ENCODE results near the gene CCDC70.
"Not testable (repeated sequence)": the region's sequence is repeated elsewhere in the genome, so short reads cannot be mapped to it uniquely, and the experiment has no call there.

Gene CCDC70

DNA sequence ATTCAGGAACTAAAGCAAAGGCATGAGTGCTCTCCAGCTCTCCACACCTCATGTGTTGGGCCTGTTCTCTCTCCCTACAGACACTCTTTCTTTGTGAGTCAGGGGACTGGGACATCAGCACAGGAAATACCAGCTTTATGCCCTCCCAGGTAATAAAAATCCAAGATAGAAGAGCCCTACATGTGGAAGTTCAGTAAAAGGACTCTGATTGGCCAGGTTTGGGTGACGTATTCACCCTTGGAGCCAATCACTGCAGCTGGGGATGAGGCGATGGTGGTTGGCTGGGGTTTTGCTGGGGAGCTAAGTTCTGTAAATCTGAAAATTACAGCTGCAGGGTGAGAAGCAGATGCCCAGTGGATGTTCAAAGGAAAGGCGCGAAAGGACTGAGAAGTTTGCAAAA lies 32.5 kb downstream of the CCDC70 start:
- Histone ChIP-seq H3K27ac (no peak overlapping the region), H3K4me3 (no peak overlapping the region)

DNA sequence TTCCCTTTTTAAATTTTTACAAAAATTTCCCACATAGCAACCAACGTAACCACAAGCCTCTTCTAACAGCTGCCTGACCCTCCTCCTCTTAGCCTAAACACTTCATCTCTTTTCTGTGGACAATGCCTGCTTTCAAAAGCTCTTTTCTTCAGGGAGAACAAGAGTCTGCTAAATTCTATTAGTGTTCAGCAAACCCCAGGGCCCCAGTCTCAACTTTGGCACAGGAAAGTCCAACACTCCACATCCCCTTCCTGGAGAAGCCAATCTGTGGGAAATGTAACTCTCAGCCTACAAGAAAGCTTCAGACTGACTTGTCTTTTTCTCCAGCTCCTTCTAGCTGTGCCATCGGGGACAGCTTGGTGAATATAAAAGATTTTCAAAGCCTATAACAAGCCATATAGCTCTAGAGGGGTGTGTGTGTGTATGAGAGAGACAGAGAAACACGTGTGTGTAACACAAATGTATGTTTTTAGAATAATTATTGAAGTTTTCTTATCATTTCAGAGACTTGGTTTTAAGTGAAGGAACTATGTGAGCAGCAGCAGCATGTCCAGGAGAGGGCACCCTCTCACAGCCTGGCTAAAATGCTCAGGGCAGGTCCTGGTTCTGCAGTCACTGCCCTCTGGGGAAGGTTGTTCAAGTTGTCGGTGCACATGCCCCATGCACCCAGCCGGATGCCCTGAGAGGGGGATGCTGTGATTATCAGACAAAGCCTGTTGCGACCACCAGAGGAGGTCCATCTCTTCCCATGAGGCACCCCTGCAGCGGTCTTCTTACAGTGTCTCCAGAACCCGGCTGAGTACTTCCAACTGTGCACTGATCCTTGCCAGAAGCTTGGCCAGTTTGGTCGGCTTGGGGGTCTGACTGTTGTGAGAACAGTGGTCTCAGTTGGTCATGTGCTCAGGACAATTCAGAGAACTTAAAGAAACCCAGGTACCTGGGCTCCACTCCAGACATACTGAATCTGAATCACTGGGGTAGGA lies 34.4 kb downstream of the CCDC70 start:
- no peak overlapping the region for H3K4me3 ChIP-seq
- H3K27ac ChIP-seq, result no peak overlapping the region

- H3K4me3 ChIP-seq, result no peak overlapping the region
- no peak overlapping the region for H3K27ac ChIP-seq
These were observed 38.7 kb downstream of the CCDC70 start for GRCh38 chr13:51900471-51900870.

DNA sequence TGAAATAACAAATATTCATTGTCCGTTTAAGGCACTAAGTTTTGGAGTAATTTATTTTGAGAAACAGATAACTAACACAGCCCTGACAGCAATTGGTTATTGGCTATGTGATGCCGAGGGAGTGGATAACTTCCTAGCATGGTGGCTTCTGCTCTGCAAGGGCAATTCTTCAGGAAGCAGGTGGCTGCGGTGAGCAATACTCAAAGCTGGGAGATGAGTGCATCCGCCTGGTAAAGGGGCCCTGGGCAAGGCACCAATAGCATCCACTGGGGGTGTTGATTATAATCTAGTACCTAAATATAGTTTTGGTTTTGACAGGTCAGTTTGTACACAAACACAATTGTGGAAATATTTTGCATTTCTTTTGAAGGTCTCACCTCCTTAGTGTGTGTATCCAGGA lies 41.0 kb downstream of the CCDC70 start:
- Histone ChIP-seq H3K4me3 (no peak overlapping the region), H3K27ac (no peak overlapping the region)

DNA sequence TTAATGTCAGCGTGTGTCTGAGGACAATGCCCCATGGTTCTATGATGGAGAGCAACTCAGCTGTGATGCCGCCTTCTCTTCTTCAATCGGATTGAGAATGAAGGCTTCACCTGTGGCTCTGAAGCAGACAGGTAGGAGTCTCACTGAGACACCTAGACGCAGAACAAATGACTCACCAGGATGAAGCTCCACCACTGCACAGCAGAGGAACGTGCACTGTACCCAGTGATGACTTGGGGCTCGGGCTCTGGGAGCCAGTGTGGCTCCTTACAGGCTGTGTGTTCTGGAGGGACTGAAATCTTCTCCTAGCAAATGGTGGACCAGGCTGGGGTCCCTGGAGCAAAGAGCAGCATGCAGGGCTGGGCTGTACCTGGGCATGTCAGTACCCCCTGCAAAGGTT lies 44.0 kb downstream of the CCDC70 start:
- no peak overlapping the region for H3K4me3 ChIP-seq
- H3K27ac ChIP-seq, result no peak overlapping the region

GRCh38 chr13:51906581-51906980 lies 44.8 kb downstream of the CCDC70 start:
- H3K4me3 ChIP-seq, result no peak overlapping the region
- no peak overlapping the region for H3K27ac ChIP-seq

GRCh38 chr13:51907040-51907732 lies 45.4 kb downstream of the CCDC70 start:
- H3K27ac ChIP-seq, result no peak overlapping the region
- no peak overlapping the region for H3K4me3 ChIP-seq

- not testable (repeated sequence) for H3K27ac ChIP-seq, H3K4me3 ChIP-seq
These were observed 47.5 kb downstream of the CCDC70 start for GRCh38 chr13:51909265-51909664.

GRCh38 chr13:51910508-51910907 lies 48.7 kb downstream of the CCDC70 start:
- Histone ChIP-seq H3K27ac (no peak overlapping the region), H3K4me3 (no peak overlapping the region)

DNA sequence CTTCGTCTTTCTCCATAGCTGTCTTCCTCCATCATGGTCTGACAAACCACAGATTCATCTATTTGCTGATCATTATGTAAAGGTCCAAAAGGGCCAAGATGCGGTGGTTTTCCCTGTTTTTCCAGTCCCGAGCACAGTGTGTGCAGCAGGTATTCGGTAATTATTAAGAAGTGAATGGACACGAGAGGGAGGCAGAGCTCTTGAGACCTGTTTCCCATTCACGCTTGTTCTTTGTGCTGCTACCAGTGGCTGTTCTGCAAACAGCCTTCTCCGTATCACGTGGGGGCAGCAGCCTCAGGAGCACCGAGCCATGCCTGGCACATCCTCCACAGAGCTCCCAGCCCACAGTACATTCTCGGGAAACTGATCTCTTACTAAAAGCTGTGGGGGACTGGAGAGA lies 50.3 kb downstream of the CCDC70 start:
- Histone ChIP-seq H3K27ac (no peak overlapping the region), H3K4me3 (no peak overlapping the region)

DNA sequence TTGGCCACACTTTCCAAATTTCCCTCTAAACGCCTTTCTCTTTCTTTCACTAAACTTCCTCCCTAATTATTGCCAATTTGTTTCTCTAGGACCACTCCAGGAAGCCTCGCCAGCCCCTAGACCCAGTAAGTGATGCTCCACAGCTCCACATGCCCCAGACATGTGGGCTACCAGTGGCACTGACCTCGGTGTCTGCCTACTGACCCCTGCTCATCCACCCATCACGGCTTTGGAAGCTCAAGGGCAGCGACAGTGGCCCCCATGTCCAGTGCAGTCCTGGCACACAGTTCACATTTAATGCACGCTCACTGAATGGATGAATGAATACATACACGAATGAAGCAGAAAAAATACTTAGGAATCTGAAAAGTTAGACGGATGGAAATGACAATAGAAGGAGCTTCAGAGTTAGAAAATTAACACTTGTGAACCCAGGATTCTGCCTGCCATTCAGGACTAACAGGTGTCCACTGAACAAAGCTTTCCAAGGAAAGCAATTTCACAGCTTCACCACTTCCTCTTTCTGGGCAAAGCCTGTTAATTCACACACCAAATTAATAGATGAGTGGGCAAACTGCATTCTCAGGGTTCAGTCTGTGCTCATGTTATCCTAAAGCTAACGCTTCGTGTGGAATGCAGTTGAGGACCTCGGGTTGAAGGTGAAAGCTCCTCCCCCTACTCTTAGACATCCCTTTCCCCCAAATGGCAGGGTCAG lies 50.9 kb downstream of the CCDC70 start:
- Histone ChIP-seq H3K27ac (no peak overlapping the region), H3K4me3 (no peak overlapping the region)

- Histone ChIP-seq H3K4me3 (no peak overlapping the region), H3K27ac (no peak overlapping the region)
These were observed 51.8 kb downstream of the CCDC70 start for GRCh38 chr13:51913421-51914136.

- no peak overlapping the region for H3K4me3 ChIP-seq
- no peak overlapping the region for H3K27ac ChIP-seq
These were observed 52.3 kb downstream of the CCDC70 start for GRCh38 chr13:51914137-51914493.

All from skin epidermis (tissue), 12 donors.